NCI-H2107 (cell line): ENCODE measurements around the gene PNKD.

Source experiments
- DNase-seq: peaks from one replicate; lab custom pipeline; 2025; lab: John Stamatoyannopoulos, UW

The PNKD gene

DNA sequence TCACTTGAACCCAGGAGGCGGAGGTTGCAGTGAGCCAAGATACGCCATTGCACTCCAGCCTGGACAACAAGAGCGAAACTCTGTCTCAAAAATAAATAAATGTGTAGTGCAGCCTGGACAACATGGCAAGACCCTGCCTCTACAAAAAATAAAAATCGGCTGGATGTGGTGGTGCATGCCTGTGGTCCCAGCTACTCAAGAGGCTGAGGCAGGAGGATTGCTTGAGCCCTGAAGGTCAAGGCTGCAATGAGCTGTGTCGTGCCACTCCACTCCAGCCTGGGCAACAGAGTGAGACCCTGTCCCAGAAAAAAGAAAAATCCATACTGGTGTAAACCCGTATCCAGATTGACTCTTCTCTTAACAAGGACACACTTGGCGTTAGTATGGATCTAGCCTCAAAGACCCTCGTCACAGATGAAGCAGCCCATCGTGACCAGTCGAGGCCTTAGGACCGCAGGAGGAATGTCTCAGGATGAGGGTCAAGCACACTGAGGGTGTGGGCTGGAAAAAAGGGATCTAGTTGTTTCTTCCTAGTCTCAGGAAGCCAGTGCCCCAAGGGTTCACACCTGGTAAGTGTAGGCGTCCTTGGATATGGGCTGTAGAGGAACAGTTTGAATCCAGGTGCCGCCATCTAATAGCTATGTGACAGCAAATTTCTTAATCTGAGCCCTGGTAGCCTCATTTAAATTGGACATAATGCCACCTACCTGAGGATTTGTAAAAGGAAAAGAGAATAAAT is 13.5 kb upstream of the PNKD start:
- no peak for DNase-seq

DNA sequence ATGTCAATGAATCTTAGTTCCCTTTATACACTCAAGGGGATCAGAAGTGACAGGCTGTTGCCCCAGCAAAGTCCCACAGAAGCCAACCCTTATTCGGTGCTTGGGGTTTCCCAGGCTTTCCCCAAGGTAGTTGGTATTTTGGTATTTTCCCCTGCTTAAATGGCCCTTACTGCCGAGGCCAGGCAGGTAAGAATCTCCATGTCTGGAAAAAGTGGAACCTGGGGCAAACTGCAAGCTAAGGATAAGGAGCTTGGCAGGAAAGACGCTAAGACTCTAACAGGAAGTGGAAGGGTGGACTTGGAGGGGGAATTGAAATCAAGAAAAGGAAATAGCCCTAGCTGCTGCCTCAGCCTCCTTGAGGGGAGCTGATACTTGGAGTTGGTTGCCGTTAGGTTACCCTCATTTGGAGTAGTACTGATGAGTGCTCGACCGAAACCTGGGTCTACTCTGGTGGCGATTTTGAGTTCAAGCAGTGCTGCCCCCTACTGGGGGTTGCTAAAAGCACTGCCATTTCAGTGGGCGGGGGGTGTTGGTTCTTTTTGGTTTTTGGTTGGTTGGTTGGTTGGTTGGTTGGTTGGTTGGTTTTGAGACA is 12.8 kb upstream of the PNKD start:
- no peak for DNase-seq

DNA sequence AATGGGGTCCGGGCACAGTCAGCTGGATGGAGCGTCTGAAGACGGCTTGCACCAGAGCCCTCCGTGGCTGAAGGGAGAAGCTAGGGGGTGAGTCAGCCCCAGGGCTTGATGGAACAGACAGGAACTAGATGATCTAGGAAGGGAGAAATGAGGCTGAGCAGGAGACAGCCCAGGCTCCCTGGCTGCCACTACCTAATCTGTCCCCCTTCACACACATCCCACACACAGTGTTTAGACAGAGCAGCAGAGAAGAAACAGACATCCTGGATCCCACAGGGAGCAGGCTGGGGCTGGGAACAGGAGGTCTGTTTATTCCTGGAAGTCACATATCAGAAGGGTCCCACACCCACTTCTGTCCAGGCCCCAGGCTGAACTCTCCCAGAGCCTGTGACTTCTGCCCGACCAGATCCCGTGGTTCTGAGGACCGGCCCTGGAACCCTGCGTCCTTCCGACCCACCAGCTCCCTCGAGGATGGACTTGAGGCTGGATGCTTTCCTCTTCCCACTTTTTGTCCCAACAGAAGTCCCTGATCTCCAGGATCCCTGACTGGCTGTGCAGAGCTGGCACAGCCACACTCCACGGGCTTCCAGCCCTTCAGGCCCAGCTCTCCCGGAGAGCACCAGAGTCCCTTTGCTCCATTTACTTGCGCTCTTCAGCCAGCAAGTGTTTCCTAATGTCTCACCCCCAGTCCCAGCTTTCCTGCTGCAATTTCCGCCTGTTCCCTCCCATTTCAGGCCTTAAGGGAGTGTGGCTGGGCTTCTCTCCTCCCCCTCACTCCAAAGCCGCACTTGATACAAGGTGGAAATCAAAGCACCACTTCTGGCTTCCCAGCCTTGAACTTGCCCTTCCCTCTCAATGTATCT is 11.0 kb upstream of the PNKD start:
- no peak for DNase-seq

DNA sequence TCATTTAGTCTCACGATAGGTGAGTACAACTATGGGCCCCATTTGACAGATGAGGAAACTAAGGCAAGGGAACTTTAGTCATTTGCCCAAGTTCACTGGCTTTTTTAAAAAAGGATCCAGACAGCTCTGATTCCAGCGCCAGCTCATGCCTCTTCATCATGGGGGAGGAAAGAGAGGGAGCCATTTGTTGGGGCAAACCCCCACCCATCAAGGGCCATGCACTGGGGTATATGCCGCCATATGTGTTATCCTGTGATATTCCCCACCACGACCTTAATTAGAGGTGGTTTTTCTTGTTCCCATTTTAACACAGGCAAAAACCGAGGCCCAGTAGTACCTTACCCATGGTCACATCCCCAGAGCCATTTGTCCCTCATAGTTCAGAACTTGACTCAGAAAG is 10.2 kb upstream of the PNKD start:
- DNase-seq = no peak

GRCh38 chr2:218260742-218261422 is 9.4 kb upstream of the PNKD start, which contains the start of gene GPBAR1:
TSS of gene GPBAR1 (plus strand) at chr2:218261015. CDS start at chr2:218262725, 1,710 bp downstream.
- DNase-seq = no peak

DNA sequence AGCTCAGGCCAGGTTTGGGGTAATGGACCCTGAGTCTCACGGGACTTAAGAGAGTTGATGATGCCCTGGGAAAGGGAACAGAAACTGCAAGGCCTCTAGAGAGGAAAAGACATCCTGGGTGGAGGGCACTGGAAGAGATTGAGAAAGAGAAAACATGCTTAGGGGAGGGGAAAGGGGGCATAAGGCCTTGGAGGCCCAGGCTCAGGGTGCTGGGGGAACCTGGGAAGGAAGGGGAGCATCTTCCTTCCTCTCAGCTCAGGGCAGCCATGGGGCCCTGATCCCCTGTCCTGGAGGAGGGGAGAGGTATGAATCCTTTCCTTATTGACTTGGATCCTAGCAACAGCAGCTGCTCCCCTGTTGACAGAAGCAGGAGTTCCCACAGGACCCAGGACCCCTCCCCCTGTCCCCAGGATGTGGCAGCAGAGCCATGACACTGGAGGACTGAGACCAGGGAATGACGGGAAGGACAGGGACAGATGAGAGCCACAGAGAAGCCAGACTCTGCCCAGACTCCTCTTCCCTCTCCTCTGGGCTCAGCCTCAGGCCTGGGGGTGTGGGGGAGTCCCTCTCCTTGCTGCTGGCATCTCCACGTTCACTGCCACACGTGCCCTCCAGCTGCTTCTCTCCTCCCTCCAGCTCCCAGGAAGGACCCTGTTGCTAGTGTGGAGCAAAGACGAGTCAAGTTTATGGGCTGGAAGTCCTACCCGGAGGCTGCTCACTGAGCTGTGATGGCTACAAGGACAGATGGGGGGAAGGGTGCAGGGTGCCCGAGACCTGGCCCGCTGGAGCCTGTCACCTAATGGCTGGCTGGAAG is 8.7 kb upstream of the PNKD start:
- DNase-seq = no peak

DNA sequence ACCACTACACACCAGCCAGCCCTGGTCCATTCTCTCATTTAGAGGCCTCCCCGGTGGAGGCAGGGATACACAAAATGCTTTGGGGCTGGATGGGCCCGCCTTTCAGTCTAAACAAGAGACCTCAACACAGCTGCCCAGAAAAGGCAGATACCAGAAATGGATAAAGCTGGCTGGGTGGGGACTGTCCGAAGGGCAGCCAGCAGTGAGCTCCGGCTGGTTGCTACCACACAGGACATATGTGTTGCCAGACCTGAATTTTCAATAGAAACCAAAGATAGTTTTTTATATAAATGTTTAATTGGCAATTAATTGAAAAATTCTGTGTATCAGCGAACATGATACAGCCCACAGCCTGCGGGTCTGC is 8.1 kb upstream of the PNKD start:
- DNase-seq = no peak

DNA sequence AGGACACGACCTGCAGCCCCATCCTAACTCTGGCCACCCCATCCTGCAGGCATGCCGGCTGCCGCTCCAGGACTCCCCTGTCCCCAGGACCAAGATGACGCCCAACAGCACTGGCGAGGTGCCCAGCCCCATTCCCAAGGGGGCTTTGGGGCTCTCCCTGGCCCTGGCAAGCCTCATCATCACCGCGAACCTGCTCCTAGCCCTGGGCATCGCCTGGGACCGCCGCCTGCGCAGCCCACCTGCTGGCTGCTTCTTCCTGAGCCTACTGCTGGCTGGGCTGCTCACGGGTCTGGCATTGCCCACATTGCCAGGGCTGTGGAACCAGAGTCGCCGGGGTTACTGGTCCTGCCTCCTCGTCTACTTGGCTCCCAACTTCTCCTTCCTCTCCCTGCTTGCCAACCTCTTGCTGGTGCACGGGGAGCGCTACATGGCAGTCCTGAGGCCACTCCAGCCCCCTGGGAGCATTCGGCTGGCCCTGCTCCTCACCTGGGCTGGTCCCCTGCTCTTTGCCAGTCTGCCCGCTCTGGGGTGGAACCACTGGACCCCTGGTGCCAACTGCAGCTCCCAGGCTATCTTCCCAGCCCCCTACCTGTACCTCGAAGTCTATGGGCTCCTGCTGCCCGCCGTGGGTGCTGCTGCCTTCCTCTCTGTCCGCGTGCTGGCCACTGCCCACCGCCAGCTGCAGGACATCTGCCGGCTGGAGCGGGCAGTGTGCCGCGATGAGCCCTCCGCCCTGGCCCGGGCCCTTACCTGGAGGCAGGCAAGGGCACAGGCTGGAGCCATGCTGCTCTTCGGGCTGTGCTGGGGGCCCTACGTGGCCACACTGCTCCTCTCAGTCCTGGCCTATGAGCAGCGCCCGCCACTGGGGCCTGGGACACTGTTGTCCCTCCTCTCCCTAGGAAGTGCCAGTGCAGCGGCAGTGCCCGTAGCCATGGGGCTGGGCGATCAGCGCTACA is 7.4 kb upstream of the PNKD start:
- no peak for DNase-seq

- DNase-seq = no peak
Observed at GRCh38 chr2:218263817-218264641, 6.3 kb upstream of the PNKD start.

DNA sequence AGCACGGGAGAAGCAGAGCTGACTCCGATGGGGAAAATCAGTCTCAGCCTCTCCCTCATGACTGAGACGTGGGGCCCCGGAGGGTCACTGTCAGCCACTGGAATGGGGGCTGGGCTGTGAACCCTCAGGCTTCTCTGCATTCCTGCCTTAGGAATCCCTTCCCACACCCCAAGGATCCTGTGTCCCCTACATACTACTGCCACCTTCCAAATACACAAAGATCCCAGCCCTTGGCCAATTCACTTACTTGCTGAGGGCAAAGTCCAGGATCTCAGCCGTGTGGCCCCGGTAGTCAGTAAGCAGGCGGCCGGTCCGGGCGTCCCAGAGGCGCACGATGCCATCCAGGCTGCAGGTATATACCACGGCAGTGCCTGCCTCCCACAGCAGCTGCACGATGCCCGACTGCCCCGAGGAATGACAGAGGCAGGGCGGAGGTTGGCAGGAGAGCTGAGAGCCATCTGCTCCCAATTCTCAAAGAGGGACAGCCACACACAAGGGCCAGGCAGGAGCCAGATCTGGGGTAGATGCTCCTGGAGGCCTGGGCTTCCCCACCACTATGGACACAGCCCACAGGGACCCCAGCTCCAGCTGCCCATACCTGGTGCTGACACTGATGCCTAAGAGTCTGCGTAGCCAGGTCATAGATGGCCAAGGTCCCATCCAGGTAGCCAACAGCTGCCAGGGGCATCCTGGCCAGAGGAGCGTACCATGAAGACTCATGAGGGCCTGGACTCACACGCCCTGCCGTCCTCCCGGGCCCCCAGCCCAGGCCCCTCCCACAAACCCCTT is 5.4 kb upstream of the PNKD start:
- no peak for DNase-seq

DNA sequence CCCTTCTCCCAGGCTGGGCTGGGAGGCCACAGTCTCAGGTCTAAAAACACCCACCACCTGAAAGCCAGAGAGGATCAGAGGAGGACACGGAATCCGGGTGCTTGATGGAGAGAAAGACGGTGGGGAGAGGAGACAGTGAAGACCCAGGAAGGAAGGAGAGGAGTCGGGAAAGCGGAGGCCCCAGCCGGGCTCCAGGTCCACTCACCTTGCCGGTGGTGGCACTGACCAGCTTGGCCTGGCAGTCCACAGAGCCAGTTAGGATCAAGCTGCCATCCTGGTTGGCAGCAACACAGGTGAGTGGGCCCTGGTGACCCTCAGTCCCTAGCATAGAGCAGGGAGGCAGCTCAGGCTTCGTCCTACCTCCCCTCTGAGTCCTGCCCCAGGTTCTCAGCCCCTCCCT is 4.7 kb upstream of the PNKD start:
- DNase-seq = no peak

DNA sequence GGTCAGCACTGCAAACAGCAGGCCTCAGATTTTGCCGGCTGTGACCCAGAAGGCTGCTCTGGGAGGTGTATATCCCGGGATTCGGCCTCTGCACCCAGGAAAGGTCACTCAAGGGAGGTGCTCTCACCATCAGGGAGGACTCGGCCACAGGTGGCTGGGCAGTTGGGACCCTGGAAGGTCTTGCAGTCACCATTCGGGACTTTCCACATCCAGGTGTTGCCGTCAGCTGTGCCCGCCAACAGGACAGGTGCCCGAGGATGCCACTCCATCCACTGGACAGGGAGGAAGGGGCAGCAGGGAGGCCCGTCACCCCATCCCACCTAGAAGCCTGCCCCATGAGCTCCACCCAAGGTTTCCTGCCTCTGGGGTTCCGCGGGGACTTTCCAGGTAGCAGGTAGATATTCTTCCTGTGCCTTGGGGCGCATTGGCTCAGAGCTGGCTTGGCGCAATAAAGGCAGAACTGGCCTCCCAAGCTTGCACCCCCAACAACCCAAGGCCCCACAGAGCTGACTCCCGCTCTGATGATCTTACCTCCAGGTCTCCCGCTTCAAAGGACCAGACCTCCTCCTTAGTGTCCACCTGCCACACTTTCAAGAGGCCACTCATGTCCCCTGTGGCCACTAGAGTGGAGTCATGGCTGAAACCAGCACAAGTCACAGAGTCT is 3.9 kb upstream of the PNKD start:
- DNase-seq = no peak

- DNase-seq = no peak
Observed at GRCh38 chr2:218267259-218267658, 3.1 kb upstream of the PNKD start.

- no peak for DNase-seq
Observed at GRCh38 chr2:218270721-218271486, 585 bp downstream of the PNKD start.

DNA sequence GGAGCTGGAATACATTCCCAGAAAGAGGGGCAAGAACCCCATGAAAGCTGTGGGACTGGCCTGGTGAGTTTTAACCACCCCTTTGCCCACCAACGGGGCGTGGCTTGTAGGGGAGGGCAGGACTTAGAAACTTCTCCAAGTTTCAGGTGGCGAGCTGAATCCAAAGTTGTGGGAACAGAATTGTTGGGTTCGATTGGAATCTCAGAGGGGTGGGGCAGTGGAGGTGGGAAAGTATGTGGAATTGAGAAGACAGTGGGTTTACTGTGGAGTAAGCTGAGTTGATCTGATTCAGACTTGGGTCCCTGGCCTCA is 1.1 kb downstream of the PNKD start:
- DNase-seq = no peak

DNA sequence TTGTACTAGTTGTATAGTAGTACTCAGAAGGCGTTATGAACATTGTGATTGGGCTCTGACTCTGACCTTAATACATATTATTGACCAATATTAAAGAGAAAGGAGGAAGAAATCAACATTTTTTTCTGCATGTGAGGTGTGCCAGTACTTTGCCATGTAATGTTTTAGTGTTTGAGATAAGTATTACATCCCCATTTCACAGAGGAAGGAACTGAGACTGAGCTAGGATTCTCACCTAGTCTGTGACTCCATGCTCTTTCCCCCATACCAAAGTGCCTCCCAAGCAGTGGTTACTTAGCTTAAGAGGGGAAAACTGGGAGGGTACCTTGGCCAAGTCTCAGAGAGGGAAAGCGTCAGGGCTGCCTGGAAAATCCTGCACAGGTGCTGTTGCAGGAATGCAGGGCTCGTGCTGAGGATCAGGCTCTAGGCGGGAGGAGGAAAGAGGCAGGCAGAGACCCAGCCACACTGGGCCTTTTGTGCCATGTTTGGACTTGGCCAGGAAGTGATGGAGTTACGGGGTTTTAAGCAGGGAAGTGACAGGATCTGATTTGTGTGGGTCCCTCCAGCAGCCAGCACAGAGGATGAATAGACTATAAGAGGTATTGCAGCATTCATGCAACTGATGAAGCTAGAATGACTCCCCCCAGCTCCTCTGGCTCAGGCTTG is 1.7 kb downstream of the PNKD start:
- DNase-seq = no peak
